ENCODE data around the gene NANOG. TPM values are rescaled to one million over a fixed set of nuclear protein-coding genes. Genes with fewer than 3 reads are reported as not detected.
"Not testable (repeated sequence)": the region's sequence is repeated elsewhere in the genome, so short reads cannot be mapped to it uniquely, and the experiment has no call there.

Gene NANOG
- total RNA-seq = not detected

DNA sequence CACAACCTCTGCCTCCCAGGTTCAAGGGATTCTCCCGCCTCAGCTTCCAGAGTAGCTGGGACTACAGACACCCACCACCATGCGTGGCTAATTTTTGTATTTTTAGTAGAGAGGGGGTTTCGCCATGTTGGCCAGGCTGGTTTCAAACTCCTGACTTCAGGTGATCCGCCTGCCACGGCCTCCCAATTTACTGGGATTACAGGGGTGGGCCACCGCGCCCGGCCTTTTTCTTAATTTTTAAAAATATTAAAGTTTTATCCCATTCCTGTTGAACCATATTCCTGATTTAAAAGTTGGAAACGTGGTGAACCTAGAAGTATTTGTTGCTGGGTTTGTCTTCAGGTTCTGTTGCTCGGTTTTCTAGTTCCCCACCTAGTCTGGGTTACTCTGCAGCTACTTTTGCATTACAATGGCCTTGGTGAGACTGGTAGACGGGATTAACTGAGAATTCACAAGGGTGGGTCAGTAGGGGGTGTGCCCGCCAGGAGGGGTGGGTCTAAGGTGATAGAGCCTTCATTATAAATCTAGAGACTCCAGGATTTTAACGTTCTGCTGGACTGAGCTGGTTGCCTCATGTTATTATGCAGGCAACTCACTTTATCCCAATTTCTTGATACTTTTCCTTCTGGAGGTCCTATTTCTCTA is at the start of gene NANOG:
NANOG (plus strand) TSS at position 519 of the 645 bp plus-strand sequence. CDS start 213 bp downstream, outside the sequence.
- DNase-seq = not testable (repeated sequence)

GRCh38 chr12:7747246-7747645 is 42.0 kb upstream of the NANOG start, which contains the start of gene CLEC4C:
CLEC4C (minus strand) TSS chr12:7747375; CDS start chr12:7747348, 27 bp downstream.
- DNase-seq = no peak

GRCh38 chr12:7748852-7749251 is 40.4 kb upstream of the NANOG start:
- no peak for DNase-seq

DNA sequence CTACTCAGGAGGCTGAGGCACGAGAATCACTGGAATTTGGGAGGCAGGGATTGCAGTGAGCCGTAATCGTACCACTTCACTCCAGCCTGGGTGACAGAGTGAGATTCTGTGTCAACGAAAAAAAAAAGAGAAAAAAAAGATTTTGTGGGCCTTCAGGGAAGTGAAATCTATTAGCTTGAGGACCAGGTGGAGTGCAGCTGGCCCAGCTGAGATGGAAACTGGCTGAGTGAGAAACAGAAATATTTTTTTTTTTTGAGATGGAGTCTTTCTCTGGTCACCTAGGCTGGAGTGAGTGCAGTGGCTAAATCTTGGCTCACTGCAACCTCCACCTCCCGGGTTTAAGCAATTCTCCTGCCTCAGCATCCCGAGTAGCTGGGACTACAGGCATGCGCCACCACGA is 39.8 kb upstream of the NANOG start:
- no peak for DNase-seq

DNA sequence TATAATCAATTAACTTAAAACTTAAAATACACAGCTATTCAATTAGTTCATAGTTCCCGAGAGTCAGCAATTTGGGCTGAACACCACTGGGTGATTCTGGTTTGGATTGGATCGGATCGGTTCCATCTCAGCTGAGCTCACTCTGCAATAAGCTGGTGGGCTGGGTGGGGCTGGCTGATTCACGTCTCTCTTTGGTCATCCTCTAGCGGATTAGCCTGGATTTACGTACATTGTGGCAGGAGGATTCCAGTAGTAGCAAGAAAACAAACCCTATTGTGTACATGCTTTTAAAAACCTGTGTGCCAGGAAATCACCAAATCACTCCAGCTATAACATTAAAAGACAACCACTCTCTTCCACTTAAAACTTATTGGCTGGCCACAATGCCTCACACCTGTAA is 38.9 kb upstream of the NANOG start:
- no peak for DNase-seq

DNA sequence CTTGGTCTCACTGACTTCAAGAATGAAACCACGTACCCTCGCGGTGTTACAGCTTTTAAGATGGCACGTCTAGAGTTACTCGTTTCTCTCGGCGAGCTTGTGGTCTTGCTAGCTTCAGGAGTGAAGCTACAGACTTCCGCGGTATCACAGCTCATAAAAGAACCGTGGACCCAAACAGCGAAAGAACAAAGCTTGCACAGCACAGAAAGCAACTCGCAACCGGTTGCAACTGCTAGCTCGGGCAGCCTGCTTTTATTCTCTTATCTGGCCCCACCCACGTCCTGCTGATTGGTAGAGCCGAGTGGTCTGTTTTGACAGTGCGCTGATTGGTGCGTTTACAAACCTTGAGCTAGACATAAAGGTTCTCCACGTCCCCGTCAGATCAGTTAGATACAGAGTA is 37.8 kb upstream of the NANOG start:
- DNase-seq = no peak

- not testable (repeated sequence) for DNase-seq
These were observed 37.0 kb upstream of the NANOG start for GRCh38 chr12:7751941-7752922.

- not testable (repeated sequence) for DNase-seq
These were observed 33.5 kb upstream of the NANOG start for GRCh38 chr12:7755668-7756067.

- DNase-seq = no peak
These were observed 32.2 kb upstream of the NANOG start for GRCh38 chr12:7756993-7757392.

GRCh38 chr12:7758766-7759140 is 30.4 kb upstream of the NANOG start:
- DNase-seq = no peak

DNA sequence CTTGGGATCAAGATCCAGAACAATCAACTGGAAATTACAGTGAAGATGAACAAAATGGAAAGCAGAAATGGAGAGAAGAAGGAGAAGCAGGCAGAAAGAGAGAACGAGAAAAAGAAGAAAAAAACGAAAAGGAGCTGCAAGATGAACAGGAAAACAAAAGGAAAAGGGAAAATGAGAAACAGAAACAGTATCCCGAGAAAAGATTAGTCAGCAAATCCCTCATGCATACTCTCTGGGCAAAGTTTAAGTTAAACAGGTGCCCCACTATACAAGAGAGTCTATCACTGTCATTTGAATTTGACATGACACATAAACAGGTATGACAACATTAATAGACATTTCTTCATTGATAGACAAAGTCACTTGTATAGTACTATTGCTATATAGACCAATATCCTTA is 19.2 kb upstream of the NANOG start:
- no peak for DNase-seq

- DNase-seq = no peak
These were observed 7.9 kb upstream of the NANOG start for GRCh38 chr12:7781274-7781673.

DNA sequence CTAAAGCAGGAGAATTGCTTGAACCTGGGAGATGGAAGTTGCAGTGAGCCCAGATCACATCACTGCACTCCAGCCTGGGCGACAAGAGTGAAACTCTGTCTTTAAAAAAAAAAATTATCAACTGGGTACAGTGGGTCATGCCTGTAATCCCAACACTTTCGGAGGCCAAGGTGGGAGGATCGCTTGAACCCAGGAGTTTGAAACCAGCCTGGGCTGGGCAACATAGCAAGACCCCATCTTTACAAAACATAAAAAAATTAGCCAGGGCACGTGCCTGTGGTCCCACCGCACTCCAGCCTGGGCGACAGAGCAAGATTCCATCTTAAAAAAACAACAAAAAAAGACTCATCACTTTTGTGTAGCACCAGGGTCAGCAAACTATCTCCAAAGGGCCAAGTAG is 7.1 kb upstream of the NANOG start:
- no peak for DNase-seq

DNA sequence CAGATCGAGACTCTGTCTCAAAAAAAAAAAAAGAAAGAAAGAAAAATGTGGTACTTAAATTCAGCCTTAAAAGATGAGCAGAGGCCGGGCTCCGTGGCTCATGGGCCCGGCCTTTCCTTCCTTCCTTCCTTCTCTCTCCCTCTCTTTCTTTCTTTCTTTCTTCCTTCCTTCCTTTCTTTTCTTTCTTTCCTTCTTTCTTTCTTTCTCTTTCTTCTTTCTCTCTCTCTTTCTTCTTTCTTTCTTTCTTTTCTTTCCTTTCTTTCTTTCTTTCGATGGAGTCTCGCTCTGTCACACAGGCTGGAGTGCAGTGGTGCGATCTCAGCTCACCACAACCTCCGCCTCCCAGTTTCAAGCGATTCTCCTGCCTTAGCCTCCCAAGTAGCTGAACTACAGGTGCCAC is 5.8 kb upstream of the NANOG start:
- DNase-seq = not testable (repeated sequence)

DNA sequence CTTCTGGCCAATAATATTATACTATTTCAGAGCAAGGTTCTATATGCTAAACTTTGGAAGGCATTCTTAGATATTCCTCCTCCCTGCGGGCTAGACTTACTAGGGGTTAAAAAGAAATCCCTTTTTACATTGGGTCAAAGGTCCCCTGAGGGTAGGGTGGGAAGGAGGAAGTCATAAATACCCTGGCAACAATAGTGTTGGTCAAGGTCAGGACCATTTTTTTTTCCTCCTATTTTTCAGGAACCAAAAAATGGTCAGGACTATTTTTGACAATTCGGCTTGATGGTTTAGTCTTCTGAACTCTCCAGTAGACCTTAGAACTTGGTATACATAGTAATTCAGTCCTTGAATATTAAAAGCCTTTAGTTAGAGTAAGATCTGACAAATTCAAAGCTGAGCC is 4.5 kb upstream of the NANOG start:
- DNase-seq = no peak

DNA sequence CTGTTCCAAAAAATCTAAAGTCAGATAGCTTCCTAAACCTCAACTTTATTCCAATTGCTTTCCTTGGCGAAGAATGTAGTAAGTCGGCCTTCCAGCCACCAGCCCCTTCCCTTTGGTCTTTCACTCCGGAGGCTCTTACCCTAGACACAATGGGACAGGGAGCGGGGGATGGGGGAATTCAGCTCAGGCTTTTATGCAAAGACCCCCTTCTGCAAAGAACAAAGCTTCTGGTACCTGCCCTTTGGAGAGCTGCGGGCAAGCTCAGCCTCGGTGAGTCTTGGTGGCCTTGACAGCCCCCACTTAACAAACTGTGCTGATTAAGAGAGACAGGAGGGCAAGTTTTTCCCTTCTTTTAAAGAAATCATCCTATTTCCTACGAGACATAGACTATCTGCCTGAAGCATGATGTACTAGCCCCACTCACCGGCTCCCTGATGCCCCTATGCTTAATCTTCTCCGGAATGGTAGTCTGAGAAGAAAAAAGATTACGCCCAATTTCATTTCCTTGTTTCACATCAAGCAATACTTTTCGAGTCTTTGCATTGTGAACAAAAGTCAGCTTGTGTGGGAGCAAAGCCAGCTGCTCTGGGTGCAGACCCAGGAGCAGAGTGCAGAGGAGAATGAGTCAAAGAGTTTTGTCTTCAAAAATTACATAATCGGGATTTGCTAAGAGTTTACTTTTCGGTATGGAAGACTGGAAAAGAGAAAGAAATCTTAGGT is 1.5 kb upstream of the NANOG start:
- no peak for DNase-seq

DNA sequence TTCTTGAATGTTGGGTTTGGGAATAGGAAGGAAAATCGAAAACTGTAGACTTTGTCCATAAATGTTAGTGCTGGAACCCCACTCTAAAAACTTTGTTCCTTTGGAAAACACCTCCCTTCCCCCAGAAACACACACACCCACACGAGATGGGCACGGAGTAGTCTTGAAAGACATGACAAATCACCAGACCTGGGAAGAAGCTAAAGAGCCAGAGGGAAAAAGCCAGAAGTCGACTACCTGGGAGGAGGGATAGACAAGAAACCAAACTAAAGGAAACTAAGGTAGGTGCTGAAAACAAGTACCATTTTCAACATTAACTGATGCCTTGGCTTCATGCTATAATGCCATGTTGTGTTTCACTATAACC is 925 bp upstream of the NANOG start:
- no peak for DNase-seq

- DNase-seq = no peak
These were observed 4.0 kb downstream of the NANOG start for GRCh38 chr12:7793211-7793610.

DNA sequence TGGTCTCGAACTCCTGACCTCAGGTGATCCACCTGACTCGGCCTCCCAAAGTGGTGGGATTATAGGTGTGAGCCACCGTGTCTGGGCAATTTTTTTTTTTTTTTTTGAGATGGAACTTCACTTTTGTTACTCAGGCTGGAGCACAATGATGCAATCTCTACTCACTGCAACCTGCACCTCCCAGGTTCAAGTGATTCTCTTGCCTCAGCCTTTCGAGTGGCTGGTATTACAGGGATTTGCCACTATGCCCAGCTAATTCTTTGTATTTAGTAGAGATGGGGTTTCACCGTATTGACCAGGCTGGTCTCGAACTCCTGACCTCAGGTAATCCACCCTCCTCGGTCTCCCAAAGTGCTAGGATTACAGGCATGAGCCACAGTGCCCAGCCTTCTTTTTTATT is 8.1 kb downstream of the NANOG start:
- not testable (repeated sequence) for DNase-seq

- no peak for DNase-seq
These were observed 8.6 kb downstream of the NANOG start for GRCh38 chr12:7797698-7798398.

- DNase-seq = not testable (repeated sequence)
These were observed 9.6 kb downstream of the NANOG start for GRCh38 chr12:7798750-7799308.

DNA sequence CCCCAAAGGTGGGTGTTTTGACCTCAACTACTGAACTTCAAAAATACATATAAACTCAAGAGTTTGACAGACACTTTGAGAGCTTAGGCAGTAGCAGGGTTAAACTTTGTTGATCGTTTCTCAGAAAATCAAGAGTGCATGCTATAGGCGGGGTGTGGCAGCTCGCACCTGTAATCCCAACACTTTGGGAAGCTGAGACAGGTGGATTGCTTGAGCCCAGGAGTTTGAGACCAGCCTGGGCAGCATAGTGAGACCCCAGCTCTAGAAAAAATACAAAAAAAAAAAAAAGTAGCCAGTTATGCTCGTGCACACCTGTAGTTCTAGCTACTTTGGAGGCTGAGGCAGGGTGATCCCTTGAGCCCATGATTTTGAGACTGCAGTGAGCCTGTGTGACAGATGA is 12.3 kb downstream of the NANOG start:
- DNase-seq = no peak

All from tongue (tissue), 2 donors.